Bronchial epithelial cell (primary cell): ENCODE data around the gene TAF3. TPM values are rescaled to one million over a fixed set of nuclear protein-coding genes. Genes with fewer than 3 reads are reported as not detected.
A peak's percentile ranks its signal among the peaks of the same experiment; 100 is the strongest.

Experiments used
- DNase-seq: peaks from one replicate; pipeline ENCODE4 v3.0.0-alpha.2; 2010; ENCODE audit warnings: low read depth
- FAIRE-seq: peaks from 2 replicates; lab custom pipeline; 2011; peaks lifted over from hg19 to GRCh38; lab: Jason Lieb, UNC
- H3K27me3 ChIP-seq: 2 replicates; pipeline ENCODE4 v1.5.1; 2011; ENCODE audit warnings: low read length; ENCODE audit not compliant: control insufficient read depth, insufficient read depth
- H3K36me3 ChIP-seq: 2 replicates; pipeline ENCODE4 v1.5.1; 2011; ENCODE audit warnings: low read length; ENCODE audit not compliant: control insufficient read depth, insufficient read depth
- H3K4me3 ChIP-seq: 2 replicates; pipeline ENCODE4 v1.5.1; 2011; ENCODE audit warnings: mild to moderate bottlenecking, low read depth, low read length, control low read depth
- CTCF ChIP-seq: IDR thresholded peaks from 2 replicates; pipeline ENCODE4 v1.5.1; 2011; ENCODE audit warnings: mild to moderate bottlenecking, moderate library complexity, low read length, control low read depth, inconsistent platforms; ENCODE audit not compliant: insufficient read depth, severe bottlenecking
- total RNA-seq: library from RNA; depleted of rRNA; stranded (reverse); fragments of >200 nt; gene quantifications from 2 replicates; pipeline ENCODE4 v1.2.1, GENCODE V29; 2014

TAF3 gene
- total RNA-seq, 1 donor from 2014 or later: 1.3 TPM

GRCh38 chr10:7866176-7866575 is 47.9 kb downstream of the TAF3 start:
- no peaks in the 10 kb centered on the region for H3K36me3 ChIP-seq
- no peak for TF ChIP-seq CTCF
- H3K27me3 ChIP-seq: no peaks in the 10 kb centered on the region
- no peak overlapping the region for H3K4me3 ChIP-seq
- FAIRE-seq (no peak), DNase-seq (no peak)

DNA sequence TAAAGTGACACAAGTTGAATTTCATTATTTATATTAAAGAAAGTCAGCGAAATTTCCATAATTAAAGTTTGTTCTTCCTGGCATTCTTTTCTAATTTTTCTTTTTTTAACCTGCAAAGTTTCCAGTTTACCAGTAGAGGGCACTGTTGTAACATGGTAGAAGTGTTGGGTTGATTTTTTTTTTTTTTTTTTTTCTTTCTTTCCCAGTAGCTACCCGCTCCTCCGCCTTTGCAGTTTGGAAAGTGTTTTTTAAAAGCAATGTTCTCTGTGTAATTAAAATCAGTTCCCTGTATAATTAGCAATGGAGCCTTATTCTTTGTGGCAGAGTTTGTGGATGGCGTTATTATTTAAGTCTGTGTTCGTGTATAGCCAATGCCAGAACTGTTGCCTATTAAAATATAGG is 53.7 kb downstream of the TAF3 start:
- Histone ChIP-seq H3K4me3 (peak overlapping the region; percentile 4), H3K36me3 (no peaks in the 10 kb centered on the region), H3K27me3 (no peaks in the 10 kb centered on the region)
- TF ChIP-seq CTCF: peak; percentile 53
- peak; percentile 17 for DNase-seq
- FAIRE-seq: no peak

DNA sequence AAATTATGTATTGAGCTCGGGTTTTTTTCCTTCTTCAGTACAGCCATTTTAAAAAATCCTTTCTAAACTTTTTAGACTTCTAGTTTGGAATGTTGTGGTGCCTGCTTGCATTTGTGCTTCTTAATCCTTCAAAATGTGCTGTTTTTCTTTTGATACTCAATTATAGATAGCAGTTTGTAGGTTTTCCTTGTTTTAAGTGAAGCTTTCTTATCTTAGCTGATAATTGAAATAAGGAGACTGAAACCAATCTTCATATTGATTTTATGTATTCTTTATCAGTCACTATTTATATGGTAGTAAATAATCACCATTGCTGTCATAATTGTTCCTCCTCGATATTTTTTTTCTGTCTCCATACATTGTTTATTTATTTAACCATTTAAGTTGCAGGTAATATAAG is 56.6 kb downstream of the TAF3 start:
- H3K4me3 ChIP-seq: no peak overlapping the region
- DNase-seq: no peak

DNA sequence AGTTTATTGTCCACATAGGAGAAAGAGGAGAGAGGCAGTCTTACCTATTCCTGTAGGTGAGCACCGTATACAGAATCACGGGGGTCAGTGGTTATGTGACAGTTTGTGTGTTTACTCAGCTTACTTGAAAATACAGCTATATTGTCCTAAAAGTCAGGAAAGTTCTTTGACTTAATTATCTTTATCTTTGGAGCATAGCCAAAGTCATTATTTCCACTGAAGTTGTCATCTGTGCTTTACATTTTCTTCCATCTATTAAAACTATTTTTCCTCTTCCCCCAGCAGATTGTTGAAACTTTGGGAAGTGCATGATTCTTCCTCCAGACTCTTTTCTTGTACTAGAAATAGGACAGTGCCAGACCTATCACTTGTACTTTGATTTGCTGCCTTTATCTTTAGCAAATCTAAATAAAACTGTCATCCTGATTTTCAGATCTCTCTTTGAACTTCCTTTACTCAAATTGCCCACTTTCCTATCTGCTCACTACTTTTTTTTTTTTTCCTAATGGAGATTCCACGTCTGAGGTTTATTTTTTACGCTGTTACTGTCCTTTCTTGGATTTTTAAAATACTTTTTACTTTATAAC is 58.3 kb downstream of the TAF3 start:
- Histone ChIP-seq H3K36me3 (no peaks in the 10 kb centered on the region), H3K4me3 (no peak overlapping the region), H3K27me3 (no peaks in the 10 kb centered on the region)
- no peak for TF ChIP-seq CTCF
- no peak for DNase-seq
- no peak for FAIRE-seq

More for the DNA sequence above, 56.6 kb downstream of the TAF3 start:
- no peak for TF ChIP-seq CTCF
- no peak for FAIRE-seq
- Histone ChIP-seq H3K27me3 (no peaks in the 10 kb centered on the region), H3K36me3 (no peaks in the 10 kb centered on the region)

DNA sequence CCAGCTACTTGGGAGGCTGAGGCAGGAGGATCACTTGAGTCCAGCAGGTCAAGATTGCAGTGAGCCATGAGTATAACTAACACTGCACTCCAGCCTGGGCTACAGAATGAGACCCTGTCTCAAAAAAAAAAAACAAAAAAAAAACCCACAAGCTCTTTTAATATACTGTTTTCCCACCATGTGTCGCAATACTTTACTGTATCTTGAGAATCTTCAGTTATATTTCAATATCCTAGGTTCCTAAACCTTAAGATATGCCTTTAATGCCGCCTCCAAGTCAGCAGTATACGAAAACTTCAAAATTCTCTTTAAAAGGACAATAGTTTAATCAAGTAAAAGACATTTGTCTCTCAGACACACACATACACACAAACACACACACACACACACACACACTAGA is 62.8 kb downstream of the TAF3 start:
- H3K4me3 ChIP-seq: no peak overlapping the region
- H3K27me3 ChIP-seq: no peaks in the 10 kb centered on the region
- no peak for DNase-seq
- FAIRE-seq: no peak
- TF ChIP-seq CTCF: no peak
- no peaks in the 10 kb centered on the region for H3K36me3 ChIP-seq

DNA sequence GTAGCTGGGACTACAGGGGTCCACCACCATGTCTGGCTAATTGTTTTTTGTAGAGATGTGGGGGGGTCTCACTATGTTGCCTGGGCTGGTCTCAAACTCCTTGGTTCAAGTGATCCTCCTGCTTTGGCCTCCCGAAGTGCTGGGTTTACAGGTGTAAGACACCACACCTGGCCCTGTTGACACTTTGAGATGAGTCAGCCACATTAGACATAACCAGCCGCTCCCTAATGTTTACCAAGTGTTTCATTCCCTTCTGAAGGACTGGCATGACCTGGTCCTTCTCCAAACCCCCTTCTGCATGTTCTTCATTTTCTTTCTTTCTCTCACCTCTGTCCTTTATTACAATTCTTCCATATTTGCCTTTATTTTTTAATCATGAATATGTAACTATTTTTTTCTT is 67.8 kb downstream of the TAF3 start:
- Histone ChIP-seq H3K4me3 (no peak overlapping the region), H3K36me3 (no peaks in the 10 kb centered on the region), H3K27me3 (no peaks in the 10 kb centered on the region)
- DNase-seq (peak; percentile 52), FAIRE-seq (no peak)
- no peak for TF ChIP-seq CTCF
